HG03139 (cell line): ENCODE measurements around the gene MCHR1.
"Not testable (repeated sequence)": the region's sequence is repeated elsewhere in the genome, so short reads cannot be mapped to it uniquely, and the experiment has no call there.

Experiments used
- ATAC-seq: cut with Tn5 transposase; IDR thresholded peaks from one replicate; pipeline ENCODE4 v1.9.1; 2021; ENCODE audit not compliant: unreplicated experiment

MCHR1 gene

DNA sequence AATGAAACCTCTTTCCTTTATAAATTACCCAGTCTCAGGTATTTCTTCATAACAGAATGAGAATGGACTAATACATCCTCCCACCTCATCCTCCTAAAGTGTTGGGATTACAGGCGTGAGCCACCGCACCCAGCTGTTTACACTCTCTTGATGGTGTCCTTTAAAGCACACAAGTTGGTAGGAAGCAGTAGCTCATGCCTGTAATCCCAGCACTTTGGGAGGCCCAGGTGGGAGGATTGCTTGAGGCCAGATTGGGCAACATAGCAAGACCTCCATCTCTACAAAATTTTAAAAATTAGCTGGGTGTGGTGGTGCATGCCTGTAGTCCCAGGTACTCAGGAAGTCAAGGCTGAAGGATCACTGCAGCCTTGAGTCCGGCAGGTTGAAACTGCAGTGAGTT is 23.3 kb upstream of the MCHR1 start:
- ATAC-seq: not testable (repeated sequence)

DNA sequence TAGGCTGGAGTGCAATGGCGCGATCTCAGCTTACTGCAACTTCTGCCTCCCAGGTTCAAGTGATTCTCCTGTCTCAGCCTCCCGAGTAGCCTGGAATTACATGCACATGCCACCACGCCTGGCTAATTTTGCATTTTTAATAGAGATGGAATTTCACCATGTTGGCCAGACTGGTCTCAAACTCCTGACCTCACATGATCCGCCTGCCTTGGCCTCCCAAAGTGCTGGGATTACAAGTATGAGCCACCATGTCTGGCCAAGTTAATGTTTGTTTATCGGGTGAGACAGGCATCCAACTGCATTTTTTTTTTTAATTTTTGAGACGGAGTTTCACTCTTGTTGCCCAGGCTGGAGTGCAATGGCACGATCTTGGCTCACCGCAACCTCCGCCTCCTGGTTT is 22.6 kb upstream of the MCHR1 start:
- ATAC-seq: not testable (repeated sequence)

DNA sequence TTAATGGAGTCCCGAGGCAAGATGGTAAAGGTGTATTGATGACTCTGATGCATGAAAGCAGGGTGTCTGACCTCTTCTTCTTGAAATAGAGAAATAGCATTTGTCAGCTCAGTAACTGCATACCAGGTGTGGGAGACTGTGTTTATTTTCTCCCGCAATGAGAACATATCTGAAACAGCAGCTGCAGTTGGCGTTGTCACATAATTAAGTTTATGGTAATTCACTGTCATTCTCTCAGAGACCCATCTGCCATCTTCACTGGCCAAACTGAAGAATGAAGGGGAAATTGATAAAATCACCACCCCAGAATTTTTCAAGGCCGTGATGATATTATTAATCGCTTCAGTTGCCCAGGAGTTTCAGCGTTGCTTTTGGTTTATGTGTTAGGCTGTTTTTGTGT is 20.1 kb upstream of the MCHR1 start:
- no peak for ATAC-seq

DNA sequence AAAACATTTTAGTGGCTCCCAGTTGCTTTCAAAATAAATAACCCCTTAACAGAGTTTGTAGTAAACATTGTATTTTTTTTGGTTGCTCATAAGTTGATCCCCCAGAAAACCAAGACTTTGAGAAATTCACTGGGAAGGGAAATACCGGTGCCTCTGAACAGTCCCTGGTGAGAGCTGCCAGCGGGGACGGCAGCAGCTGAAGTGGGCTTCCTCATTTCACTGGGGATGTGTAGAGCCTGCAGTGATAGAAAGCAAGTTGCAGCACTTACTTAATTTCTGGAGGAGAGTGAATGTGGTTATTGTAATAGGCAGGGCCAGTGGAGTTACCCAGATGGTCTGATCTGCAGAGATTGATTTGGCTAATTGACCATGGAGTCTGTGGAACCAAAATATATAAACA is 18.6 kb upstream of the MCHR1 start:
- ATAC-seq: no peak

DNA sequence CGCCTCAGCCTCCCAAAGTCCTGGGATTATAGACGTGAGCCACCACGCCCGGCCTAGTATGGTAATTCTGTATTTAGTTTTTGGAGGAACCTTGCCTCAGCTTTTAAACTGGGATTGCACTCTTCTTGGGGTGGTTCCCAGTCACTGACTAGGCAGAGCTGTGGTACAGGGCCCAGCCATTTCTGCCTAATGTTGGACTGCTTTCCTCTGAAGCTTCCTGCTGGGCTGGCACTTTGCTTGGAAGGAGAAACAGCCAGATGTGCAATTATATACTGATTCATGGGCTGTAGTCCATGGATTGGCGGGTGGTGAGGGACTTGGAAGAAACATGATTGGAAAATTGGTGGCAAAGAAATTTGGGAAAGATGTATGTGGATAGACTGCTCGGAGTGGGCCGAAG is 17.6 kb upstream of the MCHR1 start:
- no peak for ATAC-seq

DNA sequence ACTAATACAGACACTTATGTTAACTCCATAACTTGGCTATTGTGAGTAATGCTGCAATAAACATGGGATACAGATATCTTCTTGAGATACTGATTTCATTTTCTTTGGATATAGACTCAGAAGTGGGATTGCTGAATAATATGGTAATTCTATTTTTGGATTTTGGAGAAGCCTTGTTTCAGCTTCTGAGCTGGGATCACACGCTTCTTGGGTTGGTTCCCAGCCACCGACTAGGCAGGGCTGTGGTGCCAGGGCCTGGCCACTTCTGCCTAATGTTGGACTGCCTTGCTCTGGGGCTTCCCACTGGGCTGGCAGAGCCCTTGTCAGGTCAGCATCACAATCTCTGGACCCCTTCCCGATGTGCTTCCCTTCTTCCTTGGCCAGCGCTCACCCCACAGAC is 14.0 kb upstream of the MCHR1 start:
- ATAC-seq: no peak

DNA sequence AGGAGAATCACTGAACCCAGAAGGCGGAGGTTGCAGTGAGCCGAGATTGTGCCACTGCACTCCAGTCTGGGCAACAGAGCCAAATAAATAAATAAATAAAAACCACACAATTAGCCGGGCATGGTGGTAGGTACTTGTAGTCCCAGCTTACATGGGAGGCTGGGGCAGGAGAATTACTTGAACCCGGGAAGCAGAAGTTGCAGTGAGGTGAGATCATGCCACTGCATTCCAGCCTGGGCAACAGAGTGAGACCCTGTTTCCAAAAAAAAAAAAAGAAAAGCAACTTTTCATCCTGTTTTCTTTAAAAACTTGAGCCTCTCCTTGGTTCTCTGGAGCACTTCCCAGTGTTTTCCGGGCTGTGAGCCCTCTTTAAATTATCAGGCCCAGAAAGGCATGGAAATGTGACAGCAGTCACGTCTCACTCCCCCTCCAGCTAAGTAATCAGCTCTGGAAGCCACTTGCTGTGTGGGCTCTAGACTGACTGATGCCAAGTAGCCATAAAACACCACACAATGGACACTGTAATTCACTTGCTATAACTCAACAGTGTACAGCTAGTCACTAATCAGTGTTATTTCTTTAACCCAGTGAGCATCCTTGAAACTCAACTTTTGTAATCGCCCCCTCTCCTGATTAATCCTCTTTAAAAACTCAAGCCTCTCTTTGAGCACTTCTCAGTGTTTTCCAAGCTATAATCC is 13.0 kb upstream of the MCHR1 start:
- no peak for ATAC-seq

DNA sequence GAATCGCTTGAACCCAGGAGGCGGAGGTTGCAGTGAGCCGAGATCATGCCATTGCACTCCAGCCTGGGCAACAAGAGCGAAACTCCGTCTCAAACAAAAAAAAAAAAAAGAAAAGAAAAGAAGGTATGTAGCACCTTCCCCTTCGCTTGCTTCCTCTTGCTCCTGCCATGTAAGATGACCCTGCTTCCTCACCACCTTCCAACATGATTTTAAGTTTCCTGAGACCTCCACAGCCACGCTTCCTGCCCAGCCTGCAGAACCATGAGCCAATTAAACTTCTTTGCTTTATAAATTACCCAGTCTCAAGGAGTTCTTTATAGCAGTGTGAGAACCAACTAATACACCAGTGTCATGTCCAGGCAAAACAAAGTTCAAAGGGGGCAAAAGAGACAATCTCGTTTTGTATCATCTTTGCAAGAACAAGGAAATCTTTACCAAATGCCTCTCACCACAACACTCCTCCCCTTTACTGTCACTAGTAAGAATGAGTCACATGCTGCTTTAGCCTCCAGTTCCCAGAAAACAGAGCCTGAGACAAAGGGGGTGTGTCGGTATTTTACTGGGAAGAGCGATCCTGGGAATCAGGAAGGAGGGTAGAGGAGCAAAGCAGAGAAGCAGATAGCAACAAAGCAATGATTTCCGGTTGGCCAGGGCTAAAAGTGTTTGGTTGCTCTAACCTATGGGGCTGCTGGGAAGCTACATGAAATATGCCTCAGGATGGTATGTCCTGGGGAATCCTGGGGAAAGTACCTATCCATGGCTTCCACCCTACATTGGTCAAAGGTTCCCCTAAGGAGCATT is 10.5 kb upstream of the MCHR1 start:
- ATAC-seq: no peak

DNA sequence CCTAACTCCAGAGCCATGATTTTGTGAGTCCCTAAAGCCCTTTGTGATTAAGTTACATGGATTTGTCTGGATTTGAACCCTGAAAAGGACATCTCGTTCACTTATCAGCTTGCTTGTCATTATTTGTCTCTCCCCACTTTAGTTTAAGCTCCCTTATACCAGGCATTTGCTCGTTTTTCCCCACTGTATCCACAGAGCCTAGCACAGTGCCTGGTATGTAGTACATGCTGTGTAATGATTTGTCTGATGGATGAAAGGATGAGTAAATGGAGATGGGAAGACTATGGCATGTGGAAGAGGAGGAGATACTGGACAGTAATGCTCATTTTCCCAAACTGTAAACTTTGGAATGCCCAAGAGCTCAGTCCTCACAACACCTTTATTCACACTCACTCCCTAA is 9.2 kb upstream of the MCHR1 start:
- ATAC-seq: no peak

DNA sequence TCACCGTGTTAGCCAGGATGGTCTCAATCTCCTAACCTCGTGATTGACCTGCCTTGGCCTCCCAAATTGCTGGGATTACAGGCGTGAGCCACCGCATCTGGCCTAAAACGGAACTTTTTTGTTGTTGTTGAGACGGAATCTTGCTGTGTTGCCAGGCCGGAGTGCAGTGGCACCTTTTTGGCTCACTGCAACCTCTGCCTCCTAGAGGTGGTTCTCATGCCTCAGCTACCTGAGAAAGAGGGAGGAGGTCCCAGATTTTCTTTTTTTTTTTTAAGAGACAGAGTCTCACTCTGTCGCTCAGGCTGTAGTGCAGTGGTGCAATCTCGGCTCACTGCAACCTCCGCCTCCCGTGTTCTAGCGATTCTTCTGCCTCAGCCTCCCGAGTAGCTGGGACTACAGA is 7.9 kb upstream of the MCHR1 start:
- no peak for ATAC-seq

DNA sequence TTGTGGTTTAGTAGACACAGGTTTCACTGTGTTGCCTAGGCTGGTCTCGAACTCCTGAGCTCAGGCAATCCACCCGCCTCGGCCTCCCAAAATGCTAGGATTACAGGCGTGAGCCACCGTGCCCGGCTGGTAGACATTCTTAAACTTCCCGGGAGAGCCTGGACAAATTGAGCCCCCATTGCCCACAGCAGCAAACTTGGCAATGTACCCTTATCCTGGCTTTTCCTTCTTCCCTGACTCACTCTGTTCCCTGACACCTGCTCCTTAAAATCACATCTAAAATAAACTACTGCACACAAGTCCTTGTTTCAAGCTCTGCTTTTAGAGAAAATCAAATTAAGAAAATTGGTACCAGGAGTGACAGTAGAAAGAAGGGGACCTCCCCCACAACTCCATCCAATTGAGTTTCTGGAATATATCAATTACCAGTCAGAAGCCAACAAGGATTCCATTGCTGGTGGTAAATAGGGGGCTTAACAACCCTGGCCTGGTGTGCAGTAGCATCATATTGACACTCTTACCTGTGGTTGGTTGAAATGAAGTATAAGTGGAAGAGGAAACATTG is 7.4 kb upstream of the MCHR1 start:
- no peak for ATAC-seq

DNA sequence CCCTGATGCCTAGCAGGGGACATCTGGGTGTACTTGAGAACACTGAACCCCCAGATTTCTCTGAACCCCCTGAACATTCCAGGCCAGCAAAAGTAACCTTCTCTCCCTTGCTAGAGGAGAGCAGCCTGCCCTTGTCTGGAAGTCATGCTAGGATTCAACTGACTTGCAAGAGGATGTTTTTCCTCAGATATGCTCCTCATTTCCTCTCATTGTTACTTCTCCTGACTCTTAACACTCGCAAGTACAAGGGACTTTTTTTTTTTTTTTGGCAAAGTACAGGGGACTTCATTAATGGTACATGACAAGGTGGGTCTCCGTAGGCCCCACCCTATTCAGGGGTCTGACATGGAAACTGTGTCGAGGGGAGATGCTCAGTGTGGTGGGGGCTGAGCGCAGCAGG is 6.3 kb upstream of the MCHR1 start:
- no peak for ATAC-seq

DNA sequence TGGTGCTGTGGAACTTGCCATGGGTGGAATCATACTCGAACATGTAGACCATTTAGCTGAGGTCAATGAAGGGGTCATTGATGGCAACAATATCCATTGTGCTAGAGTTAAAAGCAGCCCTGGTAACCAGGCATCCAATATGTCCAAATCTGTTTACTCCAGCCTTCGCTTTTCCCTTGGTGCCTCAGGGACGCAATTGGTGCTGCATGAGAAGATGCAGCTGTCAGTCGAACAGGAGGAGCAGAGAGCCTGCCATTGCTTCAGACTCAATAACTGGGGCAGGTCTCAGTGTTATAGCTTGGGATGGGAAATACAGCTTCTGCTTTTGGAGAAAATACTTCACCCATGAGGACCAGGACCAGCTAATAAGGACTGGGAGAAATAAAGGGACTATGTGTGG is 5.0 kb upstream of the MCHR1 start:
- ATAC-seq: no peak

DNA sequence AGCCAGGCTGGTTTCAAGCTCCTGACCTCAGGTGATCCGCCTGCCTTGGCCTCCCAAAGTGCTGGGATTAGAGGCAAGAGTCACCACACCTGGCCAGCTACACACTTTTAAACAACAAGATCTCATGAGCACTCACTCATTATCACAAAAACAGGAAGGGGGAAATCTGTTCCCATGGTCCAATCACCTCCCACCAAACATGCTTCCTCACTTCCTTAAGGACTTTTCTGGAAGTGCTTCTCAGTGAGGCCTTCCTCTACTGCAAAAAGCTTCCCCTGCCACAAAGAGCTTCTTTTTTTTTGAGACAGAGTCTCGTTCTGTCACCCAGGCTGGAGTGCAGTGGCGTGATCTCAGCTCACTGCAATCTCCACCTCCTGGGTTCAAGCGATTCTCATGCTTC is 3.1 kb upstream of the MCHR1 start:
- not testable (repeated sequence) for ATAC-seq

DNA sequence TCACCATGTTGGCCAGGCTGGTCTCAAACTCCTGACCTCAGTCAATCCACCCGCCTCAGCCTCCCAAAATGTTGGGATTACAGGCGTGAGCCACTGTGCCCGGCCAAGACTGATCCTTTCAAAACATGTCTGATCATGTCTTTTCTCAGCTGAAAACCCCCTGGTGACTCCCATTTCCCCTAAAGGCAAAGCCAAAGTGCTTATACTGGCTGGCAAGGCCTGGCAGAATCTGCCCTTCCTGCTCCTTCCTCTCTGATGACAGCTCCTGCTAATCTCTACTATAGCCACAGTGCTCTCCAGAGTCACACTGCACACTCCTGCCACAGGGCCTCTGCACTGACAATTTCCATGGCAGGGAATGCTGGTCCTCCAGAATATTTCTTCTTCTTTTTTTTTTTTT is 2.6 kb upstream of the MCHR1 start:
- ATAC-seq: no peak

DNA sequence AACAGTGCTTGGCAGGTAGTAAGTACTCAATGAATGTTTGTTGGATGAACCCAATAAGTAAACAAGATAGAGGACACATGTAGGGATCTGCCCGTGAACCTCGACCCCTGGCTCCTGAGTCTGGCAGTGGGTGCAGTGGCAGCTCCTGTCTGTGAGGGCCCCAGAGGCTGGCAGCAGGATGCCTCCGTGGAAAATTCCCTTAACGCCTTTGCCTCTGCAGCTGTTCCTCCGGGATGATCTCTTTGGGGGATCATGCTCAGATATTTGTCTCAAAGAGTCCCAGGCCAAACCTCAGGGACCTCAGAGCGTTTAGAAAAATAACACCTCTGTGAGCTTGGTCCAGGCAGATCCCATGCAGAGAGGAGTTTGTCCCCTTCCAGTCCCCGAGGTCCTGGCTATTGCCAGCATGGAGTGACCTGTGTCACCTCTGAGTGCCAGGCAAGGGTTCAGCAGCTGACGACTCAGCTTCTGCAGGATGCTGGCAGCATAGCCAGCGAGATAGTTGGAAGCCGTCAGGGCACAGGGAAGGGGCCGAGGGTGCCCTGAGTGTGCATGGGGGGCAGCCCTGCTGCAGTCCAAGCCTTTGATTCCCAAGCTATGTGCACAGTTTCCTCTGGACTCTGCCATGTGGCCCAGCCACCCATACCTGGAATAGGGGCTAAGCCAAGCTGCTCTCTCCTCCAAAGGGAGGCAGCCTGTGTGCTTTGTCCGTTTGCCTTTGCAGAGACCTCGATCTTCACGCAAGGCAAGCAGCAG is 613 bp upstream of the MCHR1 start:
- no peak for ATAC-seq

DNA sequence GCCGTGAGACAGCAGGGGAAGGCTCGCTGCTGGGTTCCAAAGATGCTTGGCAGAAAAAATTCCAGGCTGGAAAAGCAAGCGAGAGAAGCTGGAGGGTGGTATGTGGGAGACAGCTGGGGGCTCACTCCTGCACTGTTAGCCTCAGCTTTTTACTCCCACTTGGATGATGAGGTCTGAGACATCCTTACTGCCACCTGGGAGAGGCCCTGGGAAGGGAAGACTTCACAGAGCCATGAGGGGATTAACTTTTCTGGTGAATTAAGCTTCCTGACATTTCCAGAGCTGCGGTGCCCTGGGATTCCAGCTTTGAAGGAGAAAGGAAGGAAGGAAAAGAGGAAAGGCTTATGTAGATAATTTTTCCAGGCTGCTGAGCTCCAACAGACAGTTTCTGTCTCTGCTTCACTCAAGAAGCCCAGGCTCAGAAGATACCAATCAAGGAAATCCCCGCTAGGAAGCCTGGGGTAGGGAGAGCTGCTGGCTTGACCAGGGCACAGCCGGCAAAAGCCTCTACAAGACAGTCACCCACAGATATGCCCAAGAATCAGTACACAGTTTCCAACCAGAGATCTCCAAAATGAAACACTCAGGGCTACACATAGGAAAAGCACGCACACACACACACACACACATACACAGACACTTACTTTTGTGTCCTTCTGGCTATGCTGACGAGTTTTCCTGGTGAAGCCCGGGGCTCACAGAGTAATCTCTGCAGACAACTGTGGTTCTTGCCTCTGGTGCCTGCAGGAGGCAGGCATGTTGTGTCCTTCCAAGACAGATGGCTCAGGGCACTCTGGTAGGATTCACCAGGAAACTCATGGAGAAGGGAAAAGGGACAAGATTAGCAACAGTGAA is 907 bp downstream of the MCHR1 start:
- no peak for ATAC-seq

DNA sequence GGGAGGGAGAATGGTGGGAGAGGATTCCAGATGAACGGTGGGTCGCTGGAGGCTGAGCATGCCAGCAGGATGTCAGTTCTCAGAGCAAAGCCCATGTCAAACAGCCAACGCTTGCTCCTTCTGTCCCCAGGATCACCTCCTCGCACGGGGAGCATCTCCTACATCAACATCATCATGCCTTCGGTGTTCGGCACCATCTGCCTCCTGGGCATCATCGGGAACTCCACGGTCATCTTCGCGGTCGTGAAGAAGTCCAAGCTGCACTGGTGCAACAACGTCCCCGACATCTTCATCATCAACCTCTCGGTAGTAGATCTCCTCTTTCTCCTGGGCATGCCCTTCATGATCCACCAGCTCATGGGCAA is 1.5 kb downstream of the MCHR1 start:
- ATAC-seq: no peak

DNA sequence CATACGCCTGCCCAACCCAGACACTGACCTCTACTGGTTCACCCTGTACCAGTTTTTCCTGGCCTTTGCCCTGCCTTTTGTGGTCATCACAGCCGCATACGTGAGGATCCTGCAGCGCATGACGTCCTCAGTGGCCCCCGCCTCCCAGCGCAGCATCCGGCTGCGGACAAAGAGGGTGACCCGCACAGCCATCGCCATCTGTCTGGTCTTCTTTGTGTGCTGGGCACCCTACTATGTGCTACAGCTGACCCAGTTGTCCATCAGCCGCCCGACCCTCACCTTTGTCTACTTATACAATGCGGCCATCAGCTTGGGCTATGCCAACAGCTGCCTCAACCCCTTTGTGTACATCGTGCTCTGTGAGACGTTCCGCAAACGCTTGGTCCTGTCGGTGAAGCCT is 2.2 kb downstream of the MCHR1 start:
- ATAC-seq: no peak

DNA sequence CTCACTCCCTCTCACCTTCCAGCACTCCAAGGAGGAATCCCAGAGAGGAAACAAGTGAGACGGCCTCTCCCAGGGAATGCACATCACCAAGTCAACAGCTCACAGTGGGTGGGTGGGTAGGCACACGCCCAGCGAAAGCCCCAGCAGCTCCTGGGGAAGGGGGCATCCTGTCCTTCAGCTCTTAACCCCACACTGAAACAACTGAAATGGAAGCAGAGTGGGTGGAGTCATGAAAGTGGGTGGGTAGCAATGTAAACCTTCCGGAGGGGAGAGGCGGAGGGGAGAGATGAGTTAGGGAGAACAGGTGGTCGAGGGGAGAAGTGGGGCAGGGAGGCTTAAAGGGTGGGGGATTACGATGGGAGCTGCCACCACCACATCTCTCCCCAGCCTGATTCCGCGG is 5.4 kb downstream of the MCHR1 start:
- ATAC-seq: no peak

DNA sequence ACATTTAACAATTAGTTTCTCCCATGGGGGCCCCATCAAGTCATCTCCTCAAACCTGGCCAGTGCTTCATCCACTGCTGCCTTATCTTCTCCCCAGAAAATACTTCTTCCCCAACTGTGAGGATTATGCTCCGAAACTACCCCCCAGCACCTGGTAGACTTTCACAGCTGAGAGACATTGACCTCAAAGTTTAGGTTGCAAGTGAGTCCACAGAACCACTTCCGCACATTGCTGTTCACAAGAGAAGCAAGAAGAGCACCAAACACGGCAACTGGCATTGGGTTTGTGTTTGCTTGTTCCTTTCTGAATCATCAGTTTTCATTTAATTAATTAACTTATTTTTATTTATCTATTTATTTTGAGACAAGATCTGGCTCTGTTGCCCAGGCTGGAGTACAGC is 6.1 kb downstream of the MCHR1 start:
- ATAC-seq: no peak
